Skeletal muscle satellite cell (primary cell): ENCODE results near the gene PIK3R5.
"Not testable (repeated sequence)": the region's sequence is repeated elsewhere in the genome, so short reads cannot be mapped to it uniquely, and the experiment has no call there.

Experiments
- H3K27me3 ChIP-seq: 2 replicates; pipeline ENCODE4 v1.7.0; 2013; ENCODE audit warnings: low read length; ENCODE audit not compliant: control insufficient read depth, insufficient read depth
- H3K36me3 ChIP-seq: 2 replicates; pipeline ENCODE4 v1.7.0; 2013; ENCODE audit warnings: mild to moderate bottlenecking, control low read depth, low read length; ENCODE audit not compliant: insufficient read depth
- H3K4me1 ChIP-seq: 2 replicates; pipeline ENCODE4 v1.7.0; 2013; ENCODE audit warnings: low read length; ENCODE audit not compliant: control insufficient read depth, insufficient read depth
- H3K4me2 ChIP-seq: 2 replicates; pipeline ENCODE4 v1.7.0; 2013; ENCODE audit warnings: mild to moderate bottlenecking, low read length
- H3K4me3 ChIP-seq: 2 replicates; pipeline ENCODE4 v1.7.0; 2013; ENCODE audit warnings: low read length
- H3K9ac ChIP-seq: 2 replicates; pipeline ENCODE4 v1.7.0; 2013; ENCODE audit warnings: mild to moderate bottlenecking, low read depth, low read length, moderate library complexity
- H3K9me3 ChIP-seq: replicated peaks from 2 replicates; pipeline ENCODE4 v1.7.0; 2013; ENCODE audit warnings: mild to moderate bottlenecking, control low read depth, low read length

PIK3R5 gene

GRCh38 chr17:8857919-8858318 lies 107.6 kb downstream of the PIK3R5 start:
- no peak overlapping the region for H3K4me2 ChIP-seq
- no peaks in the 10 kb centered on the region for H3K36me3 ChIP-seq
- H3K9ac ChIP-seq, result no peak overlapping the region
- H3K4me3 ChIP-seq, result no peak overlapping the region
- no peaks in the 10 kb centered on the region for H3K4me1 ChIP-seq
- no peaks in the 10 kb centered on the region for H3K9me3 ChIP-seq
- no peaks in the 10 kb centered on the region for H3K27me3 ChIP-seq

- no peak overlapping the region for H3K4me3 ChIP-seq
- H3K4me2 ChIP-seq, result no peak overlapping the region
- H3K27me3 ChIP-seq, result no peaks in the 10 kb centered on the region
- H3K9me3 ChIP-seq, result no peaks in the 10 kb centered on the region
- no peaks in the 10 kb centered on the region for H3K36me3 ChIP-seq
- H3K4me1 ChIP-seq, result no peaks in the 10 kb centered on the region
- H3K9ac ChIP-seq, result no peak overlapping the region
These were observed 108.5 kb downstream of the PIK3R5 start for GRCh38 chr17:8856869-8857575.

GRCh38 chr17:8856205-8856603 lies 109.3 kb downstream of the PIK3R5 start:
- not testable (repeated sequence) for H3K4me1 ChIP-seq, H3K9me3 ChIP-seq, H3K9ac ChIP-seq

GRCh38 chr17:8855477-8856204 lies 109.9 kb downstream of the PIK3R5 start:
- no peaks in the 10 kb centered on the region for H3K4me1 ChIP-seq
- no peak overlapping the region for H3K4me2 ChIP-seq
- H3K9me3 ChIP-seq, result no peaks in the 10 kb centered on the region
- H3K27me3 ChIP-seq, result no peaks in the 10 kb centered on the region
- no peak overlapping the region for H3K4me3 ChIP-seq
- H3K36me3 ChIP-seq, result no peaks in the 10 kb centered on the region
- H3K9ac ChIP-seq, result no peak overlapping the region

More at GRCh38 chr17:8856205-8856603, 109.3 kb downstream of the PIK3R5 start:
- H3K4me2 ChIP-seq, H3K27me3 ChIP-seq, H3K4me3 ChIP-seq, H3K36me3 ChIP-seq: not testable (repeated sequence)

- Histone ChIP-seq H3K27me3 (no peaks in the 10 kb centered on the region), H3K4me3 (no peak overlapping the region), H3K9me3 (no peaks in the 10 kb centered on the region), H3K9ac (no peak overlapping the region), H3K4me2 (no peak overlapping the region), H3K4me1 (no peaks in the 10 kb centered on the region), H3K36me3 (no peaks in the 10 kb centered on the region)
These were observed 113.9 kb downstream of the PIK3R5 start for GRCh38 chr17:8851600-8851999.

GRCh38 chr17:8849311-8850041 lies 116.0 kb downstream of the PIK3R5 start:
- no peaks in the 10 kb centered on the region for H3K36me3 ChIP-seq
- H3K4me3 ChIP-seq, result no peak overlapping the region
- no peaks in the 10 kb centered on the region for H3K4me1 ChIP-seq
- H3K9me3 ChIP-seq, result no peaks in the 10 kb centered on the region
- no peak overlapping the region for H3K9ac ChIP-seq
- no peaks in the 10 kb centered on the region for H3K27me3 ChIP-seq
- no peak overlapping the region for H3K4me2 ChIP-seq

GRCh38 chr17:8847891-8848290 lies 117.6 kb downstream of the PIK3R5 start:
- Histone ChIP-seq H3K9ac (no peak overlapping the region), H3K9me3 (no peaks in the 10 kb centered on the region), H3K4me3 (no peak overlapping the region), H3K4me1 (no peaks in the 10 kb centered on the region), H3K4me2 (no peak overlapping the region), H3K27me3 (no peaks in the 10 kb centered on the region), H3K36me3 (no peaks in the 10 kb centered on the region)

- Histone ChIP-seq H3K4me3 (no peak overlapping the region), H3K4me1 (no peaks in the 10 kb centered on the region), H3K4me2 (no peak overlapping the region), H3K36me3 (no peaks in the 10 kb centered on the region), H3K27me3 (no peaks in the 10 kb centered on the region), H3K9ac (no peak overlapping the region), H3K9me3 (no peaks in the 10 kb centered on the region)
These were observed 118.7 kb downstream of the PIK3R5 start for GRCh38 chr17:8846768-8847211.

GRCh38 chr17:8844229-8845218 lies 121.0 kb downstream of the PIK3R5 start:
- Histone ChIP-seq H3K36me3 (no peaks in the 10 kb centered on the region), H3K4me3 (no peak overlapping the region), H3K27me3 (no peaks in the 10 kb centered on the region), H3K9ac (no peak overlapping the region), H3K4me1 (no peaks in the 10 kb centered on the region), H3K9me3 (no peaks in the 10 kb centered on the region), H3K4me2 (no peak overlapping the region)

- no peaks in the 10 kb centered on the region for H3K4me1 ChIP-seq
- H3K9ac ChIP-seq, result no peak overlapping the region
- no peaks in the 10 kb centered on the region for H3K27me3 ChIP-seq
- H3K4me3 ChIP-seq, result no peak overlapping the region
- H3K36me3 ChIP-seq, result no peaks in the 10 kb centered on the region
- H3K9me3 ChIP-seq, result no peaks in the 10 kb centered on the region
- H3K4me2 ChIP-seq, result no peak overlapping the region
These were observed 122.2 kb downstream of the PIK3R5 start for GRCh38 chr17:8843344-8843743.

GRCh38 chr17:8841844-8842243 lies 123.7 kb downstream of the PIK3R5 start:
- Histone ChIP-seq H3K9me3 (no peaks in the 10 kb centered on the region), H3K4me1 (no peaks in the 10 kb centered on the region), H3K36me3 (no peaks in the 10 kb centered on the region), H3K9ac (no peak overlapping the region), H3K4me3 (no peak overlapping the region), H3K27me3 (no peaks in the 10 kb centered on the region), H3K4me2 (no peak overlapping the region)
